NK-92 (cell line): ENCODE measurements around the gene PHKB.
"Not testable (repeated sequence)": the region's sequence is repeated elsewhere in the genome, so short reads cannot be mapped to it uniquely, and the experiment has no call there.

Source experiments
- DNase-seq: peaks from one replicate; lab custom pipeline; 2025; ENCODE audit not compliant: unreplicated experiment; lab: John Stamatoyannopoulos, UW

The PHKB gene

DNA sequence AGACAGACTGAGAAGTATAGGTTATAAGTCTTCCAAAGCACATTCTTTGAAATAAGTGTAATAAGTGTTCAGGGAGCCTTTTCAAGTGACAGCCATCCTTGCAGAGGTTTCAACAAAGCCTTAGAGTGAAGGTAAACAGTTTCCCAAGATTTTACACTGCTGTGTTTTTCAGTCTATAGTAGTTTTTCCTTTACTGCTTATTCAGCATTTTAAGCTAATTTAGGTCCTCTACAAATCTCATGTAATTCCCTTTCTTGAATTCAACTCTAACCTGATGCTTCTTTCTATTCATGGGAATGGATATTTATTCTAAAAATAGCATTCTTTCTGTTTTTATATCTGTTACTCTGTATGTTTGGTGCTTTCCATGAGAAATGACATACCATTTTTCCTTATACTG, 211.3 kb downstream of the PHKB start:
- DNase-seq, result no peak

- DNase-seq, result no peak
Measured at GRCh38 chr16:47676635-47677177, 215.6 kb downstream of the PHKB start.

DNA sequence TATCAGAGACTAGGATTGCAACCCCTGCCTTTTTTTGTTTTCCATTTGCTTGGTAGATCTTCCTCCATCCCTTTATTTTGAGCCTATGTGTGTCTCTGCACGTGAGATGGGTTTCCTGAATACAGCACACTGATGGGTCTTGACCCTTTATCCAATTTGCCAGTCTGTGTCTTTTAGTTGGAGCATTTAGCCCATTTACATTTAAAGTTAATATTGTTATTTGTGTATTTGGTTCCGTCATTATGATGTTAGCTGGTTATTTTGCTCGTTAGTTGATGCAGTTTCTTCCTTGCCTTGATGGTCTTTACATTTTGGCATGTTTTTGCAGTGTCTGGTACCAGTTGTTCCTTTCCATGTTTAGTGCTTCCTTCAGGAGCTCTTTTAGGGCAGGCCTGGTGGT, 220.4 kb downstream of the PHKB start:
- not testable (repeated sequence) for DNase-seq

DNA sequence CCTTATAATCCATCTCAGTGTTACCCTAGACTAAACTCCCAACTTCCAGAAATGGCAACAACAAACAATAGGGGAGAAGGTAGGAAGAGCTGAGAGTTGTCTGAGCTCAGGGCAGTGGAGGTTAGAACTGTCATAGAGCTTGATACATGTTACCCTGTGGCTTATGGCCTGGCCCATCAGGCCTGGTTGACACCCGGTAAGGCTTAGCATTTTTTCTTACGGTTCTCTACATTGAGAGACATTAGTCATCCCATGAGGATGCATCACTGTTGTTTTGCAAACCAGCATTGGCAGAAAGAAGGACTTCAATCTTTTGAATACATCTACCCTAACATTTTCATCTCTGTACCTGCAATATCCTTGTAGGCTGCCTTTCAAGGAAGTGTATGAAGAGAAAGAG, 226.6 kb downstream of the PHKB start:
- DNase-seq, result no peak

DNA sequence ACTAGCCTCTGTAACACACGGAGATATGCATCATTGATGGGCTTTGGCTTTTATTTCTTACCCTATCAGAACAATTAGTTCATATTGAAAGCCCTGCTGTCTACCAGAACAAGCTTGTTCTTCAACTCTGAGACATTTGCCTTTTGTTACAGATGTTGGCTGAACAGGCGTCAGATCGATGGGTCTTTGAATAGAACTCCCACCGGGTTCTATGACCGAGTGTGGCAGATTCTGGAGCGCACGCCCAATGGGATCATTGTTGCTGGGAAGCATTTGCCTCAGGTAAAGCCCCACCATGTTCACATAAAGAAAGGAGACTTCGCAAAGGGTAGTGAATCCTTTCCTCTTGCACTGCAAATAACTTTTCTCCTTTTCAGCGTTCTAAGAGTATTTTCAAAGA, 232.1 kb downstream of the PHKB start:
- DNase-seq, result no peak

DNA sequence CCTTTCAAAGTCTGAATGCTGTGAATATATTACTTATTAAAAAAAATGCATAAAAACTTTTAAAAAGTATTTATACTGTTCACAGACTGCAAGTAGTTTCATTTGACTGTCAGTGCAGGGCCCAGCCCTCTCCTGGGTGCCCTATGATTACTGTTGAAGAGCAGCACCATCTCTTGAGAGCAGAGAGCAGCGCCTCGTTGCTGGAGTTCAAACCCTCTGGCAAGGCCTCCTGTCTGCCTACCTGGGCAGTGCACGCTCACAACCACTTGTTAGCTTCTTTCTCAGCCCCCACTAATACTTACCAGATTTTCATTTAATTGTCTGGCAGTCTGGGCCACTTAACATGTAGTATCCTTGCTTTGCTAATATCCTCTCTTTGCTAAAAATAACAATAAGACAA, 233.4 kb downstream of the PHKB start:
- DNase-seq, result no peak

DNA sequence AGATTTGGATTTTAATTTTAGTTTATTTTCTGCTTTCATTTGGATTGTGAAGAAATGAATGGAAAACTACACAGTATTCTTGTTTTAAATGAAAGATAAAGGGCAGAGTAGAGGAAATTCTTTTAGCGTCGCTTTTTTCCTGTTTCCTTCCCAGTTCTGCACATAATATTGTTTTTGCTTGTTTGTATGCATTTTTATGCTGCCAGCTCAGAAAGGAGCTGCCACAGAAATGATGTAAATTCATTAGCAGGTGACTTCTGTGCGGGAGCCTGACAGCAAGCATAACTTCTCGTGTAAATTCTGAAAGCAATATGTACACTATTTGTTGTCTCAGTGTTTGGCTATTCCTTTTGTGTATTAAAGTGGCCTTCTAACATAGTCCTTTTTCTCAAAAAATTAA, 234.6 kb downstream of the PHKB start:
- no peak for DNase-seq

DNA sequence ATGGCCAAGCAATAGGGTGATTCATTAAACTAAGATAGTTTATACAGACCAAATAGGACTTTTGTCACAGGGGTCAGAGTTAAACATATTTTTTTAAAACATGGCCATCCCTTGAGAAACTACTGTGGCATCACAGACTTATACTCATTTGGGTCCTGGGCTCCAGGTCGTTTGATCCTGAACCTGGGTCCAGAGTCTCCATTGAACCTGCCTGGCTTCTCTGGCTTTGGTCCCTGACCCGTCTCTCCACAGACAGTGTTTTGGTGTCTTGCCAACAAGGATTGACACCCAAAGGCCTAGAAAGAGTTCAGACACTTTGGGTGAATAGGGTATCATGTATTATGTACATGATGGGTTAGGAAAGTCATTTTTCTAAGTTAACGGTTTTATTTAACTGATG, 236.7 kb downstream of the PHKB start:
- DNase-seq, result no peak

DNA sequence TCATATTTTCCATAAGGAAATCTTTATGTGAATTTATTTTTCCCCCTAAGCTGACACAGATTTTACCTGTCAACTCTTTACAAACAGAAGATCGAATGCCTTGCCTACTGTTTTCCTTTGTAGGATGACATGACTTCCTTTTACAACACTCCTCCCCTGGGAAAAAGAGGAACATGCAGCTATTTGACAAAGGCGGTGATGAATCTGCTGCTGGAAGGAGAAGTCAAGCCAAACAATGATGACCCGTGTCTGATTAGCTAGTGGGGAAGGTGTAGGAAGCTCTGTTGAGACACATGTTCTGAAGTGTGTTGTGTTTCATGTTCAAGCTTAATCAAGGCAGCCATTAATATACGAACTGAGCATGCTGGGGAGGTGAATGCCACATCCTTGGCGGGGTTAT, 238.0 kb downstream of the PHKB start:
- DNase-seq, result no peak

DNA sequence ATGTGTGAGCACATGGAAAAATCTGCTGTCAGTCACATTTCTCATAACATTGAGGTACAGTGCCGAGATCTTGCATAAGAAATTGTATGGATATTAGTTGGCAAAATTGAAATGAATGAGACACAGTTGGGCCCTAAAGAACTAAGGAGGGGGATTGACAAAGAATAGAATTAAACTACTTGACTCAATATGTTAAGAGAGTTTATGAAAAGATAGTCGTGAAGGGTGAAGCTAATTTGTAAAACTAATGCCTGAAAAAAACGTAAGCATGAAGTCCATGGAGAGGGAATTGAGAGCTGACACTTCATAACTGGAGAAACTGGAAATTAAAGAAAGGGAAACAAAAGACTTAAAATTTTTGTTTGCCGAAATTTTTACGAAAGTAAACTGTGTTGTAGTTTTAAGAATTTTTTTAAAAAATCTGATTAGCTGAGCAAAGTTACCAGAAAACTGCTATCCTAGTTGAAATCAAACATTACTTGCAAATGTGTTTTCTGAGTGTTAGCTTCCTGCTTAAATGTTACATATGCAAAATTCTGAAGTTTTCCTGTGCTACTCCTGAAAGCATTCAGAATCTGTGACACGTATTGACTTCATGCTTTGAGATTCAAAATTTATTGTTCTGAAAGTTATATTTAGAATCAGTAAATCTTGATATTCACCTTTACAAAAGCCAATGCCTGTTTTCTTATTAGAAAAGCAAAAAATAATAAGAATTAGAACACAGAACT, 239.9 kb downstream of the PHKB start:
- DNase-seq, result no peak

DNA sequence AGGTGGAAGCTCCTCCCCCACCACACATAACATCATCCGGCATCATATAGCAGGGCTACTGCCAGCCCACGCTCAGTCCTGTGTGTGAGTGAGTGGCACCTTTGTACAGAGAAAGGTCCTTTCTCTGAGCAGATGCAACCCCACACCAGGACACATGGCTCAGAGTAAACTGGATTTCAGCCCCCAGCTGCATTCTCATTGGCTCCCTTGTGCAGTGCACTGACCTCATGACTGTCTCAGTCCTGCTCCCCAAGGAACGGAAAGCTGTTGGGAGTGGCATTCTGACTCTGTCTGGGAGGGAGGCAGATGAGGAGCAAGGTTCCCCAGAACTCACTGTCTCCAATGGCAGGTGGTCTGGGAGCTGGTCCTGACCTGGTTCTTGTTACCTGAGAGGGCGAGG, 244.1 kb downstream of the PHKB start:
- no peak for DNase-seq

GRCh38 chr16:47711809-47712208, 250.7 kb downstream of the PHKB start:
- no peak for DNase-seq

GRCh38 chr16:47712276-47713224, 251.4 kb downstream of the PHKB start:
- no peak for DNase-seq

DNA sequence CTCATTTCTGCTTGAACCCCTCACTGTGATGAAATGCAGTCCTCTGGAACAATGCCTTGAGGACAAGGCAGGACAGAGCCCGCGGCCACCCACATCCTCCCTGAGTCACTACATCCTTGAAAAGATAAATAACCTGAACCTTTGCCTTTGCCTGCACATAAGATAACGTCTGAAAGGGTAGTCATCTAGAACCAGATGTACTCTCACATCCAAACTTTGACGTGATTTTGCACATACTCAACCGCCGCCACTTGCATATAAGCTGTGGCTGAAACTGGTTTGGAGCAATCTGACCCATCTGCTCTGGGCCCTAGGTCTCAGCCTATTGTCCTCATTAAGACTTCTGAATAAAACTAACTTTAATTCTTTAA, 252.1 kb downstream of the PHKB start:
- DNase-seq, result no peak

DNA sequence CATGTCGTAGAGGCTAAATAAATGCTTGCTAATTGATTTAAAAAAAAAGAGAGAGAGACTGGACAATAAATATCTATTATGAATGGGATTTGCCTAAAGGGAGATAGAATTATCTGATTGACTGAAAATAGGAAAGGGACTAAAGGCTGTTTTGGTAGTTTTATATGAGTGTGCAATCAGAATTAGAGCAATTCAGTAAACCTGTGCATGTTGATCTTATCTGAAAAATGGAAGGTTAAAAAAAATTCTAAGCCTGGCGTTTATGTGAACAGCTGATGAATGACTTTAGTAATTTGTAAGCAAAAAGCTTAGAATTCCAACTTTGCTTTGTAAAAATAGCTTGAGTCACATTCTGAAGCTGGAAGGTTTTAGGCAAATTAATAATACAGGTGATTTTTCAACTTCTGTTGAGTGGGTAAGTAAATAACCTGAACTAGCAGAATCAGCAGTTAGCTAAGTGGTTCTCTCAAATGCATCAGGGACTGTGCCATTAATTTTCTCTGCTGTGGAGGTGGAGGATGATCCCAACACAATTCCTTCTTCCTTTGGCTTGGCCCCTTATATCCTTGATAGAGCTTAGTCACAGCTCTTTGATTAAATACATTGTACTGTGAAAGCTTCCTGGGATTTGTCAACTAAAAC, 254.4 kb downstream of the PHKB start:
- no peak for DNase-seq

GRCh38 chr16:47716571-47716970, 255.4 kb downstream of the PHKB start:
- DNase-seq, result no peak

DNA sequence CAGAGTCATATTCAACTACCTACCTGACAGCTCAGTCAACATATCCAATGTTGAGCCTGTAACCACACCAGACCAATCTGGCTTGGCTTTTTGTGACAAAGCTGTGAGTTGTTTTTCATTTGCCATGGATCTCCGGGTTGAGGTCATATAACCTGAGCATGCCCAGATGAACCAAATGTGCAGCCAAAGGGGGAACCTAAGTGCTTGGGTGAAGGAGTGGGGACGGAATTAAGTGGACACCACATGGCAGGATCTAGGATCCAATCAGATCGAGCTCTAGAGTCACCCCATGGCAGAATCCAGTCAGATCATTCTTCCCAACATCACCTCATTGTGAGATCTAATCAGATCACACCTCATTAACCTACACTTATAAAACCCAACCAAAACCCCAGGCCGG, 258.6 kb downstream of the PHKB start:
- DNase-seq, result no peak

DNA sequence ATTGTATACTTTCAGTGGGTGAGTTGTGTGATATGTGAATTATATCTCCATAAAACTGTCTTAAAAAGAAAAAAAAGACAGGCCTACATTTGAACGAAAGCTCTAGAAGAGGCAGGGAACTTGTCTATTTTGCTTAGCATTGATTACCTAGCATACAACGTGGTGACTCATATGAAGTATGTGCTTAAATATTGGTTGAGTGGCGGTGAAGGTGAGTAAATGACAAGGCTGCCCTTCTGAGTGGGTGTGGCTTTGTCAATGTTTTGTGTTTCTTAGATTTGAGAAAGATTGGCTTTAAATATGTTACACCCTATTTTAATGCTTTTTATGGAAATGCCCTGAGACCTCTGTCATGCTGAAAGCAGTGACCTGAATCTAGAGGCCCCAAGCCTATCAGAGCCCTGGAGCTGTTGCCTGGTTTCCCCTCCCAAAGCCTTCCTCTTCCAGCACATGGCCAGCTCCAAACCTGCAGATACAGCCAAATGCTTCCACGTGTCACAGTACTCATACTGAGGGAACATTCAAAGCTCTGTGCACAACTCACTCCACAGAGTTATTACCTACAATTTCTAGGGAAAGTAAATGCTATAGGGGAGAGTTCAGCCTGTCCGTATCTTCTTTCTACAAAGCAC, 260.0 kb downstream of the PHKB start:
- no peak for DNase-seq

DNA sequence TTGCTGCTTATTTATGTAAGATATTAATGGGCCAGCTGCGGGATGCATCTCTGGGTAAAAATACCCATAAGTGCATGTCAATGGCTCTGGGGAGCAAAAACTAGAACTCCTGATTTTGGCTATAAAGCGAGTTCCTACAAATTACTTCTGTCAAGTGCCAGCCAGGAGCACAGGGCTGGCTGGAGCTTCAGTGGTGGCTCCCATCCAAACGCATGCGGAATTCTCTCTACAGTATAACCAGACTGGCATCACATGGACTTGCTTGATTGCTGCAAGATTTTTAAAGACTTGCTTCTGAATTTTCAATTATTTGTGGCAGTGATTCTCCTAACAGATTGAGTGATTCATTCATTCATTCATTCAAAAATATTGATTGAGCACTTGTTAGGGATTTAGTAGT, 260.9 kb downstream of the PHKB start:
- no peak for DNase-seq

DNA sequence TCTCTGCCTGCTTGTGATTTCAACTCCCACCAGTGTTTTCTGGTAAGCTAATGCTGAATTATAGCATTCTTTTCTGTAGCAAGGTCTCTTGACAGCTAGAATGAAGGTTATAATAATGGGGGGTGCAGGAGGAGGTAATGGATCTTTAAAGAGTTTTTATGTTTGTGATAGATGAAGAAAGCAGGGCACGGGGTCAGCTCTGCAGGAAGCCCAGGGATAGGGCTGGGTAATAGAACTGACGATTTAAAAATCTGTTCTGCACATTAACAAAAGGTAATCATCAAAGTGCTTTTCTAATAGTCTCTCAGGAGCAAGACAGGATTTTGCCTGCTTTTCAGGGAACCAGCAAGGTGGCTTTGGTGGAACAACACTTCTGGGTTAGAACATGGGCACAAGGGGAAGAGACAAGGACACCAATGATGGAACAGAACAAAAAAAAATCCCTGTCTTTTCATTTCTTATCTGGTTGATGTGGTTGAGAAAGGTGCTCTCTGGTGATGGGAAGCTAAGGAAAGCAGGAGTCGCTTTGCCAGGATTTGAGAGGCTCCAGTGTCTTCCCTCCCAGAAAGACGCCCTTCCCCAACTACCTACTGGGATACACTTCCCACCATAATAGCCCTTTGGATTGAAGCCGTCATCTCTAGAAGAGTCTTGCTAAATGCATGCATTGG, 263.1 kb downstream of the PHKB start:
- no peak for DNase-seq
